ENCODE data around the gene TRAPPC4.
"Not testable (repeated sequence)": the region's sequence is repeated elsewhere in the genome, so short reads cannot be mapped to it uniquely, and the experiment has no call there.

The TRAPPC4 gene

GRCh38 chr11:118979434-118979833, 39.1 kb upstream of the TRAPPC4 start:
- in situ Hi-C loops (cut with HindIII; ENCODE audit: low pct_ligation_motif_present, low sequenced_read_pairs) = no loop called here
- no peak overlapping the region for H3K27ac ChIP-seq
- TF ChIP-seq CTCF (IDR thresholded peaks at IDR 0.05; ENCODE audit: low read depth, low read length, missing control alignments) = peak; percentile 9
- DNase-seq = no peak
- H3K36me3 ChIP-seq (replicated peaks) = no peaks in the 10 kb centered on the region
- H3K27me3 ChIP-seq (replicated peaks) = no peaks in the 10 kb centered on the region
- no peak overlapping the region for H3K4me3 ChIP-seq (ENCODE audit: low read depth, low read length)

DNA sequence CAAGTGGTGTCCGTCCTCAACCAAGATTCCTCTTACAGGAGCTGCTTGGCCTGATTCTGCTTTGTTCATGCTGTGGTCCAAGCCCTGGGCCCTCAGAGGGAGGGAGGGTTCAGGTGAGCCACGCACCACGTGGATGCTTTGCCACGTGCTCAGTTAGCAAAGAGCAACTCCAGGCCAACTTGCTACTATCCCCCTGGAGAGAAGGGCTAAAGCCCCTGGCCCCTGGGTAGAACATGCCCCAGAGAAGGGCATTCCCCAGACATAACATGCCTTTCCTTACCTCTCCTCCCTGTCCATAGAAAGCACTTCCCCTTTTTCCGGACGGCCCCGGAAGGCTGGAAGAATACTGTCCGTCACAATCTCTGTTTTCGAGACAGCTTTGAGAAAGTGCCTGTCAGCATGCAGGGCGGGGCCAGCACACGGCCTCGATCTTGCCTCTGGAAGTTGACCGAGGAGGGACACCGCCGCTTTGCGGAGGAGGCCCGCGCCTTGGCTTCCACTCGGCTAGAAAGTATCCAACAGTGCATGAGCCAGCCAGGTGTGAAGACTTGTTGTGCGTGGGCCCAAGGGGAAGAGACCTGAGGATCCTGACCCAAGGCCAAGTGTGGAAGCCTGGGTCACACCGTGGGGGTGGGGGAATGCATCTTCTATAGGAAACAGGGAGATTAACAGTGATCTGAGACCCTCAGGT, 38.2 kb upstream of the TRAPPC4 start:
- H3K36me3 ChIP-seq (replicated peaks) = no peaks in the 10 kb centered on the region
- H3K27me3 ChIP-seq (replicated peaks) = no peaks in the 10 kb centered on the region
- no peak overlapping the region for H3K4me3 ChIP-seq (ENCODE audit: low read depth, low read length)
- DNase-seq = no peak
- TF ChIP-seq CTCF (IDR thresholded peaks at IDR 0.05; ENCODE audit: low read depth, low read length, missing control alignments) = no peak
- no peak overlapping the region for H3K27ac ChIP-seq
- in situ Hi-C loops (cut with HindIII; ENCODE audit: low pct_ligation_motif_present, low sequenced_read_pairs) = no loop called here

DNA sequence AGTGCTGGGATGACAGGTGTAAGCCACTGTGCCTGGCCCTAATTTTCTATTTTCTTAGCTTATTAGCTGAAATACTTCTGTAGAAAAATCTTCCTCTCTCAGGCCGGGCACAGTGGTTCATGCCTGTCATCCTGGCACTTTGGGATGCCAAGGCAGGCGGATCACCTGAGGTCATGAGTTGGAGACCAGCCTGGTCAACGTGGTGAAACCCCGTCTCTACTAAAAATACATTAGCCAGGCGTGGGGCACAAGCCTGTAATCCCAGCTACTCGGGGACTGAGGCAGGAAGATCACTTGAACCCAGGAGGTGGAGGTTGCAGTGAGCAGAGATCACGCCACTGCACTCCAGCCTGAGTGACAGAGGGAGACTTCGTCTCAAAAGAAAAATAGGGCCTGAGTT, 34.2 kb upstream of the TRAPPC4 start:
- H3K36me3 ChIP-seq (replicated peaks); H3K4me3 ChIP-seq (ENCODE audit: low read depth, low read length); H3K27ac ChIP-seq; in situ Hi-C loops (cut with HindIII; ENCODE audit: low pct_ligation_motif_present, low sequenced_read_pairs); H3K27me3 ChIP-seq (replicated peaks); DNase-seq: not testable (repeated sequence)

DNA sequence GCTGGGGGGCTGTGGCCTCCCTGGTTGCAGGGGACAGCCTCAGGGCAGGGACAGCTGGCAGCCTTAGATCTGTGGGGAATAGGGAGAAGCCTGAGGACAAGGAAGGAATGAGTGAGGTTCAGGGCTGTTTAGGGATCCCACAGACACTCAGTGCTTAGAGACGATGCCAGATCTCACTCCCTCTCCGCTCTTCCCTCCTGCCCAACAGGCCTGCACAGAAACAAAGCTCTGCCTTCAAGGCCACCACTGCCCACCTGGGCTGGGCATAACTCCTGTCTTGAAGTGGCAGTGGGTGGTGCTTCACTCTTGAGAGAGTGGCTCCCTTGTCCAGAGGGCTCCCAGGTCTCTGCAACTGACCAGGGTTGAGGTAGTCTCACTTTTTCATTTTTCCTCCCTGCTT, 33.7 kb upstream of the TRAPPC4 start:
- Histone ChIP-seq H3K4me3 (ENCODE audit: low read depth, low read length) (no peak overlapping the region), H3K27ac (no peak overlapping the region), H3K36me3 (replicated peaks) (no peaks in the 10 kb centered on the region), H3K27me3 (replicated peaks) (no peaks in the 10 kb centered on the region)
- in situ Hi-C loops (cut with HindIII; ENCODE audit: low pct_ligation_motif_present, low sequenced_read_pairs) = no loop called here
- no peak for TF ChIP-seq CTCF (IDR thresholded peaks at IDR 0.05; ENCODE audit: low read depth, low read length, missing control alignments)
- no peak for DNase-seq

DNA sequence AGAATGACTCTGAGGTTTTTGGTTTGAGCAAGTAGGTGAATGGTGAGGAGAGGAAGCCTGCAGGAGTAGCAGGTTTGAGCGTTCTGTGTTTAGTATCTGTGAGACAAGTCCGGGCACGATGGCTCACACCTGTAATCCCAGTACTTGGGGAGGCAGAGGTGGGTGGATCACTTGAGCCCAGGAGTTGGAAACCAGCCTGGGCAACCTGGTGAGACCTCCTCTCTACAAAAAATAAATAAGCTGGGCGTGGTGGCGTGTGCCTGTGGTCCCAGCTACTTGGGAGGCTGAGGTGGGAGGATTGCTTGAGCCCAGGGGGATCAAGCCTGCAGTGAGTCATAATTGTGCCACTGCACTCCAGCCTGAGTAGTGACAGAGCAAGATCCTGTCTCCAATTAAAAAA, 30.3 kb upstream of the TRAPPC4 start:
- Histone ChIP-seq H3K27me3 (replicated peaks) (no peaks in the 10 kb centered on the region), H3K4me3 (ENCODE audit: low read depth, low read length) (no peak overlapping the region), H3K27ac (no peak overlapping the region), H3K36me3 (replicated peaks) (no peaks in the 10 kb centered on the region)
- in situ Hi-C loops (cut with HindIII; ENCODE audit: low pct_ligation_motif_present, low sequenced_read_pairs) = no loop called here
- no peak for DNase-seq
- no peak for TF ChIP-seq CTCF (IDR thresholded peaks at IDR 0.05; ENCODE audit: low read depth, low read length, missing control alignments)

DNA sequence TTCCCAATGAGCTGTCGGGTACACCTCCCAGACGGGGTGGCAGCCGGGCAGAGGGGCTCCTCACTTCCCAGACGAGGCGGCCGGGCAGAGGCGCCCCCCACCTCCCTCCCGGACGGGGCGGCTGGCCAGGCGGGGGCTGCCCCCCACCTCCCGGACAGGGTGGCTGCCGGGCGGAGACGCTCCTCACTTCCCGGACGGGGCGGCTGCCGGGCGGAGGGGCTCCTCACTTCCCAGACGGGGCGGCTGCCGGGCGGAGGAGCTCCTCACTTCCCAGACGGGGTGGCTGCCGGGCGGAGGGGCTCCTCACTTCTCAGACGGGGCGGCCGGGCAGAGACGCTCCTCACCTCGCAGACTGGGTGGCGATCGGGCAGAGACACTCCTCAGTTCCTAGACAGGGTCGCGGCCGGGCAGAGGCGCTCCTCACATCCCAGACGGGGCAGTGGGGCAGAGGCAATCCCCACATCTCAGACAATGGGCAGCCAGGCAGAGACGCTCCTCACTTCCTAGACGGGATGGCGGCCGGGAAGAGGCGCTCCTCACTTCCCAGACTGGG, 27.0 kb upstream of the TRAPPC4 start:
- H3K4me3 ChIP-seq (ENCODE audit: low read depth, low read length); in situ Hi-C loops (cut with HindIII; ENCODE audit: low pct_ligation_motif_present, low sequenced_read_pairs); H3K27ac ChIP-seq; H3K27me3 ChIP-seq (replicated peaks); DNase-seq; H3K36me3 ChIP-seq (replicated peaks): not testable (repeated sequence)
